Common myeloid progenitor, CD34-positive (primary cell): ENCODE data around the gene GAP43. TPM values are rescaled to one million over a fixed set of nuclear protein-coding genes. Genes with fewer than 3 reads are reported as not detected.
A peak's percentile ranks its signal among the peaks of the same experiment; 100 is the strongest.

Experiments used
- CTCF ChIA-PET: fragments of 350-600 bp; sonication (Branson Sonifier 250); formaldehyde crosslinking; loops from one replicate; lab custom pipeline; 2021; ENCODE audit warnings: antibody characterized with exemption; lab: Charles Lee
- POLR2A ChIA-PET: fragments of 350-600 bp; sonication (Branson Sonifier 250); formaldehyde crosslinking; loops from one replicate; lab custom pipeline; 2021; ENCODE audit warnings: antibody characterized with exemption; lab: Charles Lee
- DNase-seq, 3 donors: peaks; one replicate each; pipeline versions ENCODE4 v3.0.0 to v3.0.0-alpha.2; 2013
- H3K27ac ChIP-seq, 2 experiments: 1 replicate in 1 of 2; 2 replicates in 1 of 2; pipeline ENCODE4 v1.7.0; 2013; ENCODE audit warnings: inconsistent platforms in 2 of 2, low read length in 2 of 2, mild to moderate bottlenecking in 2 of 2, low read depth in 1 of 2, moderate library complexity in 1 of 2; ENCODE audit not compliant: severe bottlenecking in 2 of 2, insufficient read depth in 1 of 2, poor library complexity in 1 of 2
- H3K27me3 ChIP-seq, 5 experiments: replicated peaks in 2 of 5; 1 replicate in 3 of 5; 2 replicates in 2 of 5; pipeline versions ENCODE4 v1.6.1 to v1.7.0; 2013; ENCODE audit warnings: low read length in 4 of 5, mild to moderate bottlenecking in 2 of 5, moderate library complexity in 2 of 5, inconsistent platforms in 1 of 5; ENCODE audit not compliant: insufficient read depth in 5 of 5, control insufficient read depth in 4 of 5
- H3K36me3 ChIP-seq, 4 experiments: 1 replicate in 2 of 4; 2 replicates in 2 of 4; pipeline versions ENCODE4 v1.6.1 to v1.7.0; 2013; ENCODE audit warnings: low read length in 3 of 4, control low read depth in 1 of 4, mild to moderate bottlenecking in 1 of 4; ENCODE audit not compliant: control insufficient read depth in 4 of 4, insufficient read depth in 4 of 4
- H3K4me1 ChIP-seq, 4 experiments: 1 replicate in 3 of 4; 2 replicates in 1 of 4; pipeline versions ENCODE4 v1.6.1 to v1.7.1; 2013; ENCODE audit warnings: low read length in 3 of 4, mild to moderate bottlenecking in 3 of 4, control low read depth in 1 of 4, inconsistent platforms in 1 of 4, moderate library complexity in 1 of 4; ENCODE audit not compliant: control insufficient read depth in 4 of 4, insufficient read depth in 4 of 4; ENCODE audit errors: control extremely low read depth in 1 of 4
- H3K4me3 ChIP-seq, 7 experiments: 1 replicate in 4 of 7; 2 replicates in 3 of 7; pipeline versions ENCODE4 v1.5.1 to v1.7.0; 2013; ENCODE audit warnings: mild to moderate bottlenecking in 7 of 7, low read length in 6 of 7, moderate library complexity in 6 of 7, inconsistent platforms in 2 of 7, low read depth in 2 of 7, control low read depth in 1 of 7; ENCODE audit not compliant: insufficient read depth in 4 of 7, control insufficient read depth in 1 of 7; ENCODE audit errors: extremely low read depth in 1 of 7
- H3K9me3 ChIP-seq, 5 experiments: 1 replicate in 4 of 5; 2 replicates in 1 of 5; pipeline versions ENCODE4 v1.6.1 to v1.7.1; 2013; ENCODE audit warnings: low read length in 4 of 5, mild to moderate bottlenecking in 2 of 5, inconsistent platforms in 1 of 5, low read depth in 1 of 5, moderate library complexity in 1 of 5; ENCODE audit not compliant: control insufficient read depth in 4 of 5, insufficient read depth in 2 of 5; ENCODE audit errors: control extremely low read depth in 1 of 5
- WGBS: methylation state at CpG from one replicate; pipeline ENCODE4 v1.1.5; 2013; ENCODE audit not compliant: insufficient coverage; 5-methylcytosine and 5-hydroxymethylcytosine counted together
- polyA plus RNA-seq: library from polyadenylated mRNA; unstranded; fragments of 120-200 nt; gene quantifications from one replicate; pipeline ENCODE4 v1.2.1, GENCODE V29; 2013

GAP43 gene, protein sequence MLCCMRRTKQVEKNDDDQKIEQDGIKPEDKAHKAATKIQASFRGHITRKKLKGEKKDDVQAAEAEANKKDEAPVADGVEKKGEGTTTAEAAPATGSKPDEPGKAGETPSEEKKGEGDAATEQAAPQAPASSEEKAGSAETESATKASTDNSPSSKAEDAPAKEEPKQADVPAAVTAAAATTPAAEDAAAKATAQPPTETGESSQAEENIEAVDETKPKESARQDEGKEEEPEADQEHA
- polyA plus RNA-seq: 0.03 TPM

DNA sequence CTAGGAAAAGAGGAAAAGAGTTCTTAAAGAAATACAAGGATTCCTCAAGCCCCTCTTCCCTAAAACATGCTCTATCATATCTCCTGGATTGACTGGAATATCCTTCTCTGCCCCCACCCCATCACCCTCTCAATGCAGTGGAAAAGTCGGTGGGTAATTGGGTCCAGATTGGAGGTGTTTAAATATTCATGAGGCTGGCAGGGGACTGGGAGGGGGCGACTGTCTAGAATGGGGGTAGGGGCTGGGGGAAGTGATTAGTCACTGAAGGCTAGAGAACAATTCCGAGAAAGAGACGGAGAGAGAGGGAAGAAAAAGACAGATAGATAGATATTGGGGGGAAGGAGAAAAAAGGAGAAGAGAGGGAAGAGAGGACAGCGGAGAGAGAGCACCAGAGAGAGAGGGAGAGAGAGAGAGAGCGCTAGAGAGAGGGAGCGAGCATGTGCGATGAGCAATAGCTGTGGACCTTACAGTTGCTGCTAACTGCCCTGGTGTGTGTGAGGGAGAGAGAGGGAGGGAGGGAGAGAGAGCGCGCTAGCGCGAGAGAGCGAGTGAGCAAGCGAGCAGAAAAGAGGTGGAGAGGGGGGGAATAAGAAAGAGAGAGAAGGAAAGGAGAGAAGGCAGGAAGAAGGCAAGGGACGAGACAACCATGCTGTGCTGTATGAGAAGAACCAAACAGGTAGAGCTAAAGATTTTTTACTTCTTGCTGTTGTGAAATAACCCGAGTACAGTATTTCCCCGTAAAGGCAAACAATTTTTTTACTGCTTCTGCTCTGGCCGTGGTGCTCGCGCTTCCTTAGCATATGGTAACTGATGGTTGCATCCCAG is at the start of gene GAP43:
Gene GAP43, plus strand, starts transcription at position 467 of the 825 bp plus-strand sequence. Its CDS starts 180 bp downstream, at position 647.
- Histone ChIP-seq H3K27ac (no peak within 1 kb of the TSS), H3K4me1 (peaks cover 0 to 8% (median 0%) of the 10 kb centered on the region in 4 experiments), H3K4me3 (peak within 1 kb of the TSS in 2 of 7 experiments; percentile 37 to 51), H3K9me3 (peaks cover 0 to 1% (median 0%) of the 10 kb centered on the region in 5 experiments), H3K27me3 (peaks cover 9 to 57% (median 41%) of the 10 kb centered on the region in 5 experiments), H3K36me3 (no peaks in the 10 kb centered on the region)
- DNase-seq: peak; percentile 5 to 35 (median 29)
- ChIA-PET POLR2A (no interaction called here), CTCF (interaction anchor here (1.4 kb wide), 1 partner anchor 40 kb away, joined by 3 read pairs; no protein-coding TSS in a partner anchor)
- 6% methylated on average over 19 of the region's 20 CpGs for WGBS

DNA sequence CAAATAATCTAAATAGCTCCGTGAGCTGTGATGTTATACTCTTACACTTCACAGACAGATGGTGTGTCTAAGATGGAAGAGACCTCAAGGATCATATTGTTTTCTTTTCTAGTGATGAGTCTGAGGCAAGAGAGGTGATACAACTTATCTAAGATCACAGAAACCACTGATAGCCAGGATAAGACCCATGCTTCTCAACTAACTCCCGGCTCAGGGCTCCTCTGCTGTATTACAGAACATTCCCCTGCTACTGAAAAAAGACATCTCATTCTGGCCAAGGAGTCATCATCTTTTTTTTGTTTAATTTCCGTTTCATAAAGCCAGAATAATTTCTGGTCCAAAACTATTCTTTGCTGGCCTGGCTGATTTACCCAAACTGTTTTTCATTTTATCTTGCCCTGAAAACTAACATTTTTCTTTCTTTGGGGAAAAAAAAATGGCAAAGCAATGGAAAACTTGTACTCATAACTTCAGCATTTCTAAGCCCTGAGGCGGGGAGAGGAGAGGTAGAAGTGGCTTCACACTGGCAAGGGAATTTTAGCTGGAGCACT is 46.9 kb upstream of the GAP43 start:
- no peak for DNase-seq
- ChIA-PET POLR2A (no interaction called here), CTCF (interaction anchor here (1.4 kb wide), 1 partner anchor 53 kb away, joined by 3 read pairs; no protein-coding TSS in a partner anchor)
- 83% methylated on average over 1 of the region's 4 CpGs for WGBS
- H3K27me3 ChIP-seq: peaks cover 0 to 2% (median 0%) of the 10 kb centered on the region in 5 experiments
- no peaks in the 10 kb centered on the region for H3K36me3 ChIP-seq
- H3K4me1 ChIP-seq: no peaks in the 10 kb centered on the region
- no peak overlapping the region for H3K27ac ChIP-seq
- no peaks in the 10 kb centered on the region for H3K9me3 ChIP-seq
- no peak overlapping the region for H3K4me3 ChIP-seq

DNA sequence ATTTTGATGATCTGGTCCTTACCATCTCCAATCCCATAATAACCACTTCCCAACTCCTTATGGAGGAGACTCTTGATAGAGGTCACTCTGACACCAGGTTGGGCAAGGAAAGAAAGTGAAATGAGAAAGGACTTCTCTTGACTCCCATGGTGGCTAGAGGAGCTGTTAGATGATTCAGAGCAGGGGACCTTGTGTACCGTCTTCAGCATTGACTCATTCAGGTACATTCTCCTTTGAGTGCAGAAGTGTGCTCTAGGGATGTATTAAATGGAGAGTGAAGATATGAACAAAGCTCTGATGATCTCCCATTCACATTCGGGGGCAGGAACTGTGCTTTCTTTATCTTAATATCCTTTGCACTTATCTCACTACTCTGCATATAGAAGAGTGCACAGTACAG is 46.3 kb upstream of the GAP43 start:
- no peaks in the 10 kb centered on the region for H3K9me3 ChIP-seq
- H3K4me3 ChIP-seq: no peak overlapping the region
- DNase-seq: no peak
- WGBS: 100% methylated on average over 1 of the region's 2 CpGs
- peaks cover 0 to 2% (median 0%) of the 10 kb centered on the region in 5 experiments for H3K27me3 ChIP-seq
- no peaks in the 10 kb centered on the region for H3K4me1 ChIP-seq
- no peak overlapping the region for H3K27ac ChIP-seq
- no peaks in the 10 kb centered on the region for H3K36me3 ChIP-seq
- POLR2A ChIA-PET: no interaction called here
- CTCF ChIA-PET: no interaction called here

DNA sequence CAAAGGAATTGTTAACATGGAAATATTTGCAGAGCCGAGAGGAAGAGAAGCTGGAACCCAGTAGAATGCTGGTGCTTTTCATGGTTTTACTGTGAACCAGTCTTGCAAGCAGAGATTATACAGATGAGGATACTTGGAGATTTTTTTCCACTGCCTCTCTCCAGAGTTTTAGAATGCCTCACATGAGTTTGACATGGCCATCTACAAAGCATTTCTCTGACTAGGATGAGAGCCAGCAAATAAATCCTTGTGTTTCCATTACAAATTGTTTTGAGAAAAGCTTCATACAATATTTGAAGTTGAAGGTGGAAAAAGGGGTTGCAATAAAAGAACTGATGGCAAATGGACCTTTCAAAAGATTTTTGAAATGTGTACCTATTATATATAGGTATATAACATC is 45.0 kb upstream of the GAP43 start:
- DNase-seq: no peak
- WGBS: 100% methylated on average over 1 of the region's 1 CpG
- Histone ChIP-seq H3K27ac (no peak overlapping the region), H3K27me3 (peaks cover 0 to 2% (median 0%) of the 10 kb centered on the region in 5 experiments), H3K9me3 (no peaks in the 10 kb centered on the region), H3K4me3 (no peak overlapping the region), H3K36me3 (no peaks in the 10 kb centered on the region), H3K4me1 (no peaks in the 10 kb centered on the region)
- POLR2A ChIA-PET: no interaction called here
- CTCF ChIA-PET: no interaction called here

DNA sequence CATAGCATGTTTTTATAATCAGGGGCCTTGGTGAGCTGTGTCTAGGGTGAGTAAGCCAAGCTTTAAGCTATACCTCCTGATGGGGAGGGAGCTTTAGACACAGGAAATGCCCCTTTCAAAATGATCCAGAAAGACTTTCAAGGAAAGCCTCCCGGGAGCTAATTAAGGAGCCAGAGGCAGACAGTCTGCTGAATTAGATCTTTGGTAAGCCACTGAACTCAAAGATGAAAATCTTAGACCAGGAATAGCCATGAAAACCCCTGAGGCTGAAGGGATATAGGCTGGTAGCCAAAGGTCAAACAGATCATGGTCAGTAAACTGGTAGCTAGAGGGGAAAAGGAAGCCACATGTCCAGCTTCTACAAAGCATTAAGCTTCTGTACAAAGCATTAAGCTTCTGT is 42.7 kb upstream of the GAP43 start:
- CTCF ChIA-PET: no interaction called here
- H3K27ac ChIP-seq: no peak overlapping the region
- no peaks in the 10 kb centered on the region for H3K4me1 ChIP-seq
- 91% methylated on average over 1 of the region's 1 CpG for WGBS
- no peaks in the 10 kb centered on the region for H3K36me3 ChIP-seq
- POLR2A ChIA-PET: no interaction called here
- no peaks in the 10 kb centered on the region for H3K9me3 ChIP-seq
- DNase-seq: no peak
- no peak overlapping the region for H3K4me3 ChIP-seq
- peaks cover 0 to 2% (median 0%) of the 10 kb centered on the region in 5 experiments for H3K27me3 ChIP-seq

DNA sequence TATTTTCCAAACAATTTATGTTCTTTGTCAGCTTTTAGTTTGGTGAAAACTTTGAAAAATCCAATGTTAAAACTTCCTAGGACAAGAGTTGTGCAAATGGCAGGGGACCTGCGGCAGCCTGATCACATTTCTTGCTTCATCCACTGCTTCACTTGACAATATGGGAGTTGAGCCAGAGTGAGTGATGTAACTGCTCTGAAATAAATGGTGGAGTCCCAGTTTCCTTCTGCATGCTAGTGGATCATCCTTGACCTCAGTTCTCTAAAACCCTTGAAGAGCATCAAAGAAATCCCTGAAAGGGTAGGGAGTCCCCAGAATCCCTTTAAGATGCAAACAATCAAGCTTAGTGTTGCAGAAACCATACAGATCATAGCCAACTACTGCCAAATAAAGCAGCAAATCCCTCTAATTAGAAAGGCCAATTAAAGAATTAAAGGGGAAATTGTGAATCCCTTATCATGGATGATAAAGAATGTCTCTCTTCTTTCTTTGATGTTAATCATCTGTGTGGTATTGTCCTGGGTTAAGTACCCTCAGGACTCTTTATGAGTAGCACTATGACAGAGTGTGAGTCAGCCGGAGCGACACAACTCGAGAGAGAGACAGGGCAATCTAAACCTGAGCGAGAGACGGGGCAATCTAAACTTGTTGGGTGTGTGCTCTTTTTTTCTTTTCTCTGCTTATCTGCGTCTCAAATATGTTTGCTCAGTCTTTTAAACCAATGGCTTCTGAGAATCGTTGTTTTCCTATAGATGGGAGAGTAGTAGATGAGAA is 41.8 kb upstream of the GAP43 start:
- no peak overlapping the region for H3K4me3 ChIP-seq
- no peaks in the 10 kb centered on the region for H3K36me3 ChIP-seq
- no peaks in the 10 kb centered on the region for H3K9me3 ChIP-seq
- POLR2A ChIA-PET: no interaction called here
- H3K27me3 ChIP-seq: peaks cover 0 to 2% (median 0%) of the 10 kb centered on the region in 5 experiments
- CTCF ChIA-PET: interaction anchor here (0.8 kb wide), 1 partner anchor 116 kb away, joined by 3 read pairs; no protein-coding TSS in a partner anchor
- no peaks in the 10 kb centered on the region for H3K4me1 ChIP-seq
- WGBS: 100% methylated on average over 5 of the region's 8 CpGs
- H3K27ac ChIP-seq: no peak overlapping the region
- DNase-seq: no peak
